Glomerular endothelial cell (primary cell): ENCODE measurements around the gene LSAMP. TPM values are rescaled to one million over a fixed set of nuclear protein-coding genes. Genes with fewer than 3 reads are reported as not detected.

Experiments used
- DNase-seq: peaks from one replicate; pipeline ENCODE4 v3.0.0-alpha.2; 2011; ENCODE audit warnings: low read depth, low spot score; ENCODE audit errors: extremely low read depth
- total RNA-seq: library from RNA; depleted of rRNA; stranded (reverse); fragments of >200 nt; gene quantifications from 2 replicates; pipeline ENCODE4 v1.2.3, GENCODE V29; 2015

The LSAMP gene
- total RNA-seq, 1 donor from 2014 or later: 2.1 TPM

DNA sequence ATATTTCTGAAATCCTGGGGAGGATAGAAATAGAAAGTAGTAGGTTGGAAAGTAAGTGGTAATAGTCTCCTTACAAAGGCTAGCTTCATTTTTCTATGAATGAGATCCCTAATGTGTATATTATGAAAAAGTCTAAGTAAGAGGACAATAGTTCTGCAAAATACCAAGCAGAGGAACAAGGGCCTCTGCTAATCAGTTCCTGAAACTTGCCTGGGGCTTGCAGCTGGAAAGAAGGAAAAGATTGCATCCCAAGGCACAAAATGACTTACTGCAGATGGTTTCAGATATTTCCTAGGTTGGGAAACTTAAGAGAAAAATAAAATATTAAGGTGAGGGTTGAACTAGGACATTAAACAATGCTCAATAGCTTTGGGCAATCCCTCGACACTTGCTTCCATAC is 528.4 kb downstream of the LSAMP start:
- no peak for DNase-seq

DNA sequence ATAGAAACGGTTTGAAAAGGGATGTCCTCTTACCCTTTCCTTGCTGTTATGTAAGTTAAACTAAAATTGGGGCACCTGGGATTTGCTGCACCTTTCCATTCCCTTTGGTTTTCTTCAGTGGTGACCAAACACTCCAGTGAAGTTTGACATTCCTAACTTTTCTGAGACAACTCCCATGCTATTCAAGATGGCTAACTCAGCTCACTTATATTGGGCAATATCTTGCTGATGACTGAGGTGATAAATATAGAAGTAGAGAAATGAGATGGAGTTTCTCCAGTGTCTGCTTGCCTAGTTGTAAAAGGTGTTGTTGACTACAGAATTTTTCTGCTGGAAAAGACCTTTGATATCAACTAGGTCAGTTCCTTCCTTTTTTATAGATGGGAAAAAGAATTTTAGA is 530.2 kb downstream of the LSAMP start:
- DNase-seq: no peak

DNA sequence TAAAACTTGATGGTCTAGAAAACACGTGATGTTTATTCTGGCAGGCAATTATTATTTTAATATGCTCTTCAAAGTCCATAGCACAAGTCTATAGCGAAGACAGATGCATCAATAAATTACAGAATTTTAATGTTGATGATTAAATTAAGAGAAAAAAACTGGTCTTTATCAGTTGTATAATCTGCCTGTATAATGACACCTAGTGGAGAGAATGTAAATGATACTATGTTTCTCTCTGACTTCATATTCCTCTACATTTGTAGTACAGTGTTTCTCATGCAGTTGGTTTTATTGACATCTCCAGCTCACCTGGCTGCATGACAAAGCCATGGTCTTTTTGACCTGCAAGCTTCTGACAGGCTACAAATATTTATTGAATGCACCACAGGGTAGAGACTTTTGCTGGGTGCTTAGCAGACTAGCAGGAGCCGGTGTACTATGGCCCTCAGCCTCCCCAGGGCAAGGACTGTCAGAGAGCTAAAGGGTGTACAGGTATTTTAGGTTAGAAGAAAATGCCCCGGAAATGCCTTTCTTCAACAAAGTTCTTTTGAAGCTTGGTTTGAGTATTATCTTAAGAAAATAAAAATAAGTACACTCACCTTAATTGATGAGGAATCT is 532.1 kb downstream of the LSAMP start:
- DNase-seq: no peak

DNA sequence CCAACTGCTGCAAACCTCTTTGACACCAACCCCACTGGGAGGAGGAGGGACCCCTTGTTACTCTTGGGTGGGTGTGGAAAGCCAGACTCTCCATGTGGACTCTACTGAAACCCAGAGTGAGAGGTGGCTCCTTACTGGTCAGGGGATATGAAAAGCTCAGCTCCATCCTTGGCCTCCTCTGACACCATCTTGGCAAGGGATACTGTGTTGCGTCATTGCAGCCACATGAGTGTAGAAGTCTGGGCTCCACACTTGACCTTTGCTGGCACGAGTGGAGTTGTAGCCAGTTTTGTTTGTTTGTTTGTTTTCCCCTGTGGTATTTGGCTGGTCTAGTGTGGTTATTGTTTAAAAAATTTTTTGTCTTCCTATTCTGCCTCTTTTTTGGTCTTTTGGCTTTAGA is 532.9 kb downstream of the LSAMP start:
- no peak for DNase-seq

DNA sequence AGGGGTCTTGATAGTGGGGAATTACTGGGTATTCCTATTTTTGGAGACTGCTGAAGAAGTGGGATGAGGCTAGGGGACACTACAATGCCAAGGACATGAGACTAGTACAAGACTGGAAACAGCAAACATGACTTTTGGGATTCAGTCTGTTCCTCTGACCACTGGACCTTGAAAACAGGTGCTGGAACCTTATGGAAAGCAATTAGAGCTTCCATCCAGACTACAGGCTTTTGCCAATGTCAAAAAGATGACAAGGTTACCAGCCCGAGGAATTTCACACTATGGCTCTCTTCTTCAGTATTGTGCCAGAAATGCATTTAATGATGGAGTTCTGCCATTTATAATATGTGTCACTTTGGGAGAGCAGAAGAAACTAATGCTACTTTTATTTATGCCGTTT is 539.4 kb downstream of the LSAMP start:
- DNase-seq: no peak

DNA sequence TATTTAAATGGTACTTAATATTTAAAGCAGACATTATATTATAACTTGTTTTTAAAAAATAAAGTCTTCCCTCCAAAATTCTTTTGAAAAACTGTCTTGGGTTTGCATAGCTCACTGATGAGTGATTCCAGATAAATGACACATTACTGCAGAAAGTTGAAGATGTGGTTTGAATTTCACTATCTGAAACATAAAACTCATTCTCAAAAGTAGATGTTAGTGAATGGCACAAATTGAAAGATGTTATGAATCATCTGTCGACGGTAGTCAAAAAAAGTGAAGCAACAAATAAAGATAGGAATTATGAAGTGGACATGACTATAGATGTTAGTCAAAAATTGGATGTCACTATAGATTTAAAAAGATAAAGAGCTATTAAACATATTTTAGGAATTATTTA is 541.4 kb downstream of the LSAMP start:
- no peak for DNase-seq

DNA sequence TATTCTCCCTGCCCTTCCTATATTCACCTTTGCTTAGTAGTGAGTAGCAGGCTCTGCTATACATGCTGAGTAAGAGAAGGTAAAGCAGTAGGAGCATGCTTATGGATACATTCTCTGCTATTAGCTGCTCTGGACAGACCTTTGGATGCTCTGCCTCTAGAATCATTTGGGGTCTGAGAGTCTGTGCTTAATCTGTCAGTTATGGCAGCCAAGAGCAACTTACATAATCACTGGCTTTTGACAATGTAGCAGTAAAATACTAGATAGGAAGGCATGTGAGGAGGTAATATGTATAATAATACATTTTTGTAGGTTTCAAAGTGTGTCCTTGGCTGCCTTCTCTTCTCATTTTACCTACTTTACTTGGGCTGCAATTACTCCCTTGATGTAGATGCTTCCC is 544.3 kb downstream of the LSAMP start:
- DNase-seq: no peak

DNA sequence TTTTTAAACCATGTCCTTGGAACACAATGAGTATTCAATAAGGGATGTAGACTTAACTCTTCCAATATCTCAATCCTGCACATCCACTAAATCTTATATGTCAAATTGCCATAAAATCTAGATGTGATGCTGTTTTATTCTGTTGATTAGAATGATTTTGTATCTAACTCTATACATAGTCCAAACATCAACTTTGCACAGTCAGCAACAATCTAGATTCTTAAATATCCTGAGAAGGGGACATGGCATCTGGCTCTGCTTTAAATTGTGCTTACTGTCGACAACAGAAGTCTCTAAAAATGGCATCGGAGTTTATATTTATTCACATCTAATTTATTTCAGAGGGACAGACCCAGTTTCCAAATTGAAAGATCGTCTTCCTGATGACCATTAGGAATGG is 545.8 kb downstream of the LSAMP start:
- DNase-seq: no peak

DNA sequence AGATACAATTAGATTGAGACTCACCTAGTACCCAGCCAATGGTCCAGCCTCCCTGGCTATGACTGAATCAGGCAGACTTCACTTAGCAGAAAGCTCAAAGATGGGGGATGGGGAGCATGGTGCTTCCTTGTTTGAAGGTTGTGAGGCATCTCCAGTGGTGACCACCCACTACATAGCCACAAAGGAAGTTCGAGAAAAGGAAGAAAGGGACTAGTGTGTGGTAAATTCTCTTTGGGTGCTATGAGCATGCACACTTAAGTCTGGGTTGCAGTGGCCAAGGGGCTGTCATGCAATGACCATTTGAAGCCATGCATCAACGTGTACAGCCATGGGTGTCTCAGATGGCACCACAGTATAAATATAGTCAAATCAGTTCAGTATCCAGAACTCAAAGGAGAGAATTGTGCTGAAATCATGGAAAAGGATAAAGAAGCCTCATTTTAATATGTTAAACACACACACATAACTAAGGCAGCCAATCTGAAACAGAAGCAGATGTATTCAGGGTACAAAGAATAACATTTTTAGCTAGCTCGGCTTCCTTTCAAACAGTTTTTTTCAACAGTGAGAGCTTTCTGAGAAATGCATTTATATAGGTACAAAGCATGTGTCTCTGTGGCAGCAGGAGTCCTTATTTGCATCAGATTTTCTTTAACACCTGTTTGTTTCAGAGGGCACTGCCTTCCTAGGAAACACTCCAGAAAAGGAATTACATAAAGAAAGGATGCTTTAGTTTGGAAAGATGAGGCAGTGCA is 546.5 kb downstream of the LSAMP start:
- DNase-seq: no peak

DNA sequence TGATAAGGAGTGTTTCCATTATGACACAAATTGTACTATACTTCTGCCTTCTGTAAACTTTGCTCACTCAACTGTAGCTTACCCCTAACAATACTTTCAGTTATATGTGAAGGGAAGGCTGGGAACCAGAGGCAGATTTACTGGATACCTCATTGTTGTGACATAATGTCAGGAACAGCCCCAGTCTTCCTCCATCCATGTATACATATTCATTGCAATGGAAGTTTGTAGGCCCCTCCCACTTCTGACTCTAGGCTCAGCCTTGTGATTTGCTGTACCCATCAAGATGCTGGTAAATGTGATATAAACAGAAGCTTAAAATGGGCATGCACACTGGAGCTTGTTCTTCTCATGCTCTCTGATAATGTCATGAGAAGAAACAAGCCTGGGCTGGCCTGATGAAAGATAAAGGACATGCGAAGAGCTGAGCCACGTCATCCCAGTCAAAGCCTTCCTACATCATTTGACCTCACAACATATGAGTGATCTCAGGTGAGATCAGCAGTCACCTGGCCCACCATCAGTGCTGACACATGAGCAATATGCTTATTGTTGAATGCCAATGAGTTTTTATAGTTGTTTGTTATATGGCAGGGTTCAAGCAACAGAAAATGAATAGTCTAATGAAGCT is 554.2 kb downstream of the LSAMP start:
- no peak for DNase-seq

DNA sequence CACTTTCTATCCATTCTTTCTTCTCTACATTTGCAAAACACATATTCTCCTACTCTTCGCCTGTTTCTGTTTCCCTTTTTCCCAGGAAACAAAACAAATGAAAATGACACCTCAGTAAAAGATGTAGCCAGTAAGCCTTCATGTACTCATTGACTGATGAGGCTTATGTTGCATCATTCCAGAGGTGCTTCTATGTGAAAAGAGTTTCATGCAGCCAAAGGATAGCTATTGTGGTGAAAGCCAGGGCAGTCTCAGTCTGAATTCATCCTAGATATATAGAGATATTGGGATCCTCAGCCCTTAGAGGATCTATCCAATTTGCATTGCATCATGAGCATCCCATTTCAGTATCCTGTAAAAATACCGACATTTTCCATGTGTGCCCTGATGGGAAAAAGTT is 554.7 kb downstream of the LSAMP start:
- DNase-seq: no peak

DNA sequence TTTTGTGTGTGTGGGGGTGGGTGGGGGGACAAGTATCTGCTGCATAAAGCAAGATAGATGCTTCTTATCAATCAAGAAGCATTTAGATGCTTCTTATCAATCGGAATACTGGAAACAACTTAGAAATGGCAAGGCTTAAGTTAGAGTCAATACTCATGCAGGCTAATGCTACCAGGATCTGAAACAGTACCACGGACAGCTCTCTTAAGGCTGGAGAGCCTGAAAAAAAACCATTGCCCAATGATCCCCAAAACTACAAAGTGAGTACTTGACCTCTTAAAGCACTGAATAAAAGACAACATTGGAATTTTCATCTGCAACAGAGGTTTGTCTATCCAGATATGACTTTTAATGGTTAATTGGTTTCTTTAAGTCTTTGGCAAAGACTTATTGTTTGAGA is 559.7 kb downstream of the LSAMP start:
- no peak for DNase-seq

DNA sequence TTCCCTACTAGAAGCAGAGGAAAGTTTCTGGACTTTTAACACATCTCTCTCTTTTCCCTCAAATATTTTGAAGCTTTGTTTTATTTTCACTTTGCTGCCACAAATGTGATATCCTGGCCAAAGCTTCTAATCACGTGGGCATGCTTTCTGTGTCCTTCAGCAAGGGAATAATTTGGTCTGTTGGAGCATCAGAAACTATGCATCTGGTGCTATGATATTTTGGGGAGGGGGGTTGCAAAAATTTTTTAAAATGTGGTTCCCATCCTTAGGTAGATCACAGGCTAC is 567.7 kb downstream of the LSAMP start:
- DNase-seq: no peak

DNA sequence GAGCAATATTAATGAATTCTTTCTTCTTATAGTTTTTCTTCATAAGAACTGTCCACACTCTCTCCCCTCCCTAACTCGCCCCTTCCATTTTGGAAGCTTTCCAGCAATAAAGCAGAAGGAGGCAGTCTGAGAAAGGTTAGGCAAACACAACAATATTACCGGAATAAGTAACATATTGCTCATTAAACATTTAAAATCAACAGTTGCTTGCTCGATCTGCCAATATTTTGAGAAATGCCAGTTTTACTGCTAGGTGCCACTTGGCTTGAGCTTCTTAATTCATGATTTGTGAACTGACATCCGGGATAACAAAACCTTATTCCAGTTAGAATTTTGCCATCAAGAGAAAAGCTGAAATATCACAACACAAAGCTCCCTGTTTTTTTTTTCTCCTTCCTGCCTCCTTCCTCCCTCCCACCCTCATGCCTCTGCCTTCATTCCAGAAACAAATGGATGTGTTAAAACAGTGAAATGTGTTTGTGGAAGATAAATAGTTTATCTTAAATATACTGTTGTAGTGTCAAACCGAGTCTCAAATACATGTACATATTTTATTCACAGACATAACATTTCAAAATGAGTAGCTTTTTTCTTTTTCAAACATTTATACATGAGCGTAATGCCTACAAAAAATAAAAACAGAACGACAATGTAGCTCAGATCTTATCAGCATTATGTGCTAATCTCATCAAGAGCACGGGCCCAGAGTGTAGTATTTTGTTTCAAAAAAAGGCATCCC is 568.2 kb downstream of the LSAMP start:
- DNase-seq: no peak

DNA sequence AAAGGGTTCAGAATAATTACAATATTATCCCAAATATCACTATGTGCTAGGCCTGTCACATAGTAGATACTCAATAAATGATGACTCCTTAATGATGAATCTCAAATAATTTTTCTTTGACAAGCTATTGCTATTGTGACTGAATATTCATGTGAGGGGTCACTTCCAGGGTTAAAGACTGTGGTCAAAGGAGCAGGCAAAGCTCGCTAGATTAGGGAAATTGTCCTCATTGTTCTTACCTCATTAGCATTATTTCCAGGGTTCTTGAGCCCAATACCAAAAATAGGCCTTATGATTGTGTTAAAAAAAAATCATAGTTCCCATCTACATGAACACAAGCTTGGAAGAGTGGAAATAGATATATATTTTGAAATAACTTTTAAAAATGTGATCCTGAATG is 569.8 kb downstream of the LSAMP start:
- no peak for DNase-seq

DNA sequence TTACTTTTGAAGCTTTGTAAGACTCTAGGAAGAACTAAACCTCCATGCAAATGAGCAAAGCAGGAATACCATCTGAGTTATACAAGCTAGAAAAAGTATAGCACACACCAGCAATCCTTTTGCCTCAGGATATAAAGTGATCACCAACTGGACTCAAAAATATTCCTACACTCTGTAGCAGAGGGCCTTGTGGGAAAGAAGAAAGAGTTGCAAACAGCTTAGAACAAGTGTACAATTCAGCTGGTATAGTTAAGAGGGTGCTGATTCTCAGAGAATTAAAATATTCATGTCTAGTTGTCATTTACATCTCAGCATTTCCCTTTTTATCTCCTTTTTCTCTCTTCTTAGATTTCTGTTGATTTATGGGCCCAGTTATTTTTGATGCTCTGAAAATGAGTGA is 573.6 kb downstream of the LSAMP start:
- DNase-seq: no peak

DNA sequence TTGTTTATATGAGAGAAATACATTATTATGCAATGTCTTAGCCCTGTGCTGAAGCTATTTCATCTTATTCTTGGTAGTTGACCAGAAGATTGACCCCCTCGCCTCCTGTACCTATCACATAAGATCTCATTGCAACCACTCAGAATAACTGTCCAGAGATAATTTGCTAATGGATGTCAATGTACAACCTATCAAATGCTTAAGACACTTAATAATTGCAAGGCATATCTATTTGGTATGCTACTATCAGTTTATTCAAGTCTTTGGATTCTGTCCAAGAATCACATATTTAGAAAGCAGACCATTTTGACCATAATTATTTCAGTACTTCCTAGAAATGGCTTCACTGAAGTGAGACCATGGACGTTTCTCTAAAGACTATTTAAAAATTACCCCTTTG is 580.4 kb downstream of the LSAMP start:
- DNase-seq: no peak

DNA sequence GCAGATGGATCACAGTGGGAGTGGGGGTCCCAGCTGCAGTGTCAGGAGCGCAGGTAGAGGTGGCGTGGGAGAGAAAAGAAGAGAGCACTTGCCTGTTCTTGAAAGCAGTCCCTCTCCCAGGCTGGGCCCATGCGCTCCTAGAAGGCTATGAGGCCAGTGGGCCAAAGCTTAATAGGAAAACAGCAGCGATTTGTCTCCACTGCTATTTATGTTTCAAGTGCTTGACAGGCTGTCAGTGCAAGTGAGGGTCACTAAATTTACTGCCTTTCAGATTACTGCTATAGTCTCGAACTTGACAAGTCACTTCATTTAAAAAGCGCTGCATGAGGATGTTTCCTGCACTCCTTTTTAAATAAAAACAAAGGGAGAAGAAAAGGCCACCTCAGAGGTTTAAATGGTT is 582.4 kb downstream of the LSAMP start:
- no peak for DNase-seq

DNA sequence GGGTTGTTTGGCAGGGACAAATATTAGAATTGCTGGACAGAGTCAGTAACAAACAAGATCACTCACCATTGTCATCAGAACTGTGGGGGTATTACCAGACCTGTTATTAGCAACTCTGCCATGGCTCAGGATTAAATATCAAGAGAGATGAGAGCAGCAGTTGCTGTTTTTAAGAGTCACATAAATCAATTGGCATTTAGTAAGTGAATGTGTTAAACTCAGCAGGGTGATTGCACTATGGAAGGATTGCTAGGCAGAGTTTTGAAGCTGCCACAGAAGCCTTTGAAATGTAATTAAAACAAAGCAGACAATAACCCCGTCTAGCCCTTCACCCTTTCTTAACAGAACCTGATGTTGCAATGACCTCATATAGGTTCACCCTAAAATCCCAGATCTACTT is 583.2 kb downstream of the LSAMP start:
- DNase-seq: no peak

DNA sequence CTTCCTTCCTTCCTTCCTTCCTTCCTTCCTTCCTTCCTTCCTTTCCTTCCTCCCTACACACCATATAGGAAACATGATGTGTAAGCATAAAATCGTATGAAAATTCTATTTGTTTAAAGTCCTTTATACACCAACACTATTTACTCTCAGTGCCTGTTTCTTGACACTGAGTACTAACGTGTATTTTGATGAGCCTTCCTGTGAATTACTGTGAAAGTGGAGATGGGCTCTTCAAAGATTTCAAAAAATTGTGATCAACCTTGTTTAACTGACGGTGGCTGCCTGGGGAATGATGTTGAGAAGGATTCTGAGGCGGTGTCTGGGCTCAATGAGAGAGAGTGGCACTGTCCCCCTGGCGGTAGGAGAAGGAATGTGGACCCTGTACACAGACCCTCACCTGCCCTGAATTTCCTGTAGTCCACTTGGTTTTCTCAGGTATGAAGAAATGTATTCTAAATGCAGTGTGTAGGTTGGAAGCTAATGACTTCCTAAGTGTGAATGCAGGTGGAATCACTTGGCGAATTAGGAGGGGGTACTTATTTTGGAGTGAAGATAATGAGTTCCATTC is 584.0 kb downstream of the LSAMP start:
- no peak for DNase-seq

DNA sequence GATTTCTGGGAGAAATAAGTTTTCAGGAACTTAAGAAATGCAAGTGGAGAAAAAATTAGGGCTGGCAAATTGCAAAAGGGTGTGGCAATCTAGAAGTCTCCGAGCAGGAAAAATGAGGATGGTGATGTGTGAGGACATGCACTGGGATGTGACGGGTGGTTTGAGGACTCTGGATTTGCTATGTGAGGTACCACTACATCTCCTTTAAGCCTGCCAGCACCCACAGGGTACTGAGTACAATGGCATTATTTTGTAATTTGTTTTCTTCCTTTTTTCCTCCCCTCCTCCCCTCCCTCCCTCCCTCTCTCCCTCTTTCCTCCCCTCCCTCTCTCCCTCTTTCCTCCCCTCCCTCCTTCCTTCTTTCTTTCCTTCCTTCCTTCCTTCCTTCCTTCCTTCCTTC is 584.5 kb downstream of the LSAMP start:
- no peak for DNase-seq
